HG03378 (cell line): ENCODE measurements around the gene TSPAN9.

Experiments used
- ATAC-seq: cut with Tn5 transposase; IDR thresholded peaks from one replicate; pipeline ENCODE4 v1.9.1; 2021; ENCODE audit warnings: mild to moderate bottlenecking, moderate library complexity; ENCODE audit not compliant: unreplicated experiment

The TSPAN9 gene

DNA sequence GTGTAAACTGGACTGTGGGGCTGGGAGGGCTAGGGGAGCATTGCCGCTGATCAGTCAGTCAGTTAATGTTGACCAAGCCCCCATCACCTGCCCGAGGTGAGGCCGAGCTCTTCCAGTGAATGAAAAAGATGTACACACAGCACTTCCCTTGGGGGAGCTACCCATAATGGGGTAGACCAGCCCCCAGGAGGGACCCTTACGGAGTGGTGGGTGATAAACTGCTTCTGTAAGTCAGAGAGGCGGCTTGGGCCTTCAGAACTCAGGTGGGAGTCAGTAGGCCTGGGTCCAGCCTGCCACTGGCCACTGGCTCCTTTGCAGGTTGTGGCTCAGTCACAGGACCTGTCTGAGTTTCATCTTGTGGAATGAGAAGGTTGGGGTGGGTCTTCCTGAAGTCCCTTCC, 43.5 kb downstream of the TSPAN9 start:
- ATAC-seq, result no peak

DNA sequence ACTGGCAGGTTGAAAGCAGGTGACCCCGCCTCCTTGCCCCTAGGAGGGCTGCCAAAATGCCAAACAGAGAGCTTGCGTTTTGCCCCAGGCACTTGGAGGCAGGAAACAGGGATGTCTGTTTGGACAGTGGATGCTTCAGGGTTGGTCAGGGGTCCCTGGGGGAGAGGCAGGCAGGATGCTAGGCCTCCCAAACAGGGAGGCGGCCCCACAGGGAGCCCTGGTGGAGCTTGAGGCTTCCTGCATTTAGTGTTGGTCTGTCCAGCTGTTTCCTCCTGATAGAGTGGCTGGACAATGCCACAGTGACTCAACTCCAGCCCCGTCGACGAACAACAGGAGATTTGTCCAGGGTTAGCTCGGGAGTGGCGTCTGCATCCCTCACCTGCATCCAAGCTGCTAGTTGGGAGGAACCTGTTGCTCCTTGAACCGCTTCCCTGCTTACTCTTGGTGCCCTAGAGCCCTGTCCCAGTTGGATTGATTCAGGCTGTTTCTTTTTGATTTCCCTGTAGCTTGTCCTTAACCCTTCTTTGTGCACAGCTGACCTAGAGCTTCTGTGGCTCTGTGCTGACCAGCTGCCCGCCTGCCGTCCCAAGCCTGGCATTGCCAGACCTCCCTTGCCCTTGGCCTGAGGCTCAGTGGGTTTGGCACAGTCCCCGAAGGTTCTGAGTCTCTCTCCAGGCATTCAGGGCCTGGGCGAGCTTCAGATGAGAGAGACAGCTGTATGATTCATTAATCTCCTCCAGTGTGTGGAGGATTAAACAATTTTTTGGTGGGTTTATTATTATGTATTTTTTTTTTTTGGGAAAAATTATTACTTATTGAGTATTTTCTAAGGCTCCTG, 45.9 kb downstream of the TSPAN9 start:
- ATAC-seq, result no peak

DNA sequence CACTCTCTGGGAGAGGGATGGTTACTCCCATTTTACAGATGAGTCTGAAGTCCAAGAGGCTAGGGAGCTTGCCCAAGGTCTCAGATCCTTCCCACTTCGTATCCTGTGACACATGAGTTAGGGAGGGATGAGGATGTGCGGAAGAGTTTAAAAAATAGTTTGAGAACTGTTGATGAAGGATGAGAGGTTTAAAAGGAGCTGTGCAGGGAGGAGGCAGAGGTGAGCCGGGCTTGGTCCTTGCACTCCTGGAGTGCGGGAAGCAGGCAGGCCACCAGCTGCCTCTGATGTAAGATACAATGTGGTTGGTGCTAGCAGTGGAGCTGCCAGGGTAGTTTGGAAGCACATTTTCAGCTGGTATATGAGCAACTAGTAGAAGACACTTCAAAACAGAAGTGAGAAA, 46.5 kb downstream of the TSPAN9 start:
- no peak for ATAC-seq

DNA sequence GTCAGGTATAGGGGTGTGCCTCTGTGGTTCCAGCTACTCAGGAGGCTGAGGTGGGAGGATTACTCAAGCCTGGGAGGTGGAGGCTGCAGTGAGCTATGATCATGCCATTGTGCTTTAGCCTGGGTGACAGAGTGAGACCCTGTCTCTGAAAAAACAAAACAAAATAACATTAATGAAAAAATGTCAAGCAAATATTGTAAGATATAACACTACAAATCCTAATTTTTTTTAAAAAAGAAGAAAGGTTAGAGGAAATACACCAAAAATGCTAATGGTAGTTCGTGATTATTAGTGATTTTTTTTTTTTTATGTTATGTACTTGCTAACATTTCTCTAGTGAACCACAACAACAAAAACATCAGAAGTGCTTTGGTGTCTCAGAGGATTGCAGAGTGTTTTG, 47.7 kb downstream of the TSPAN9 start:
- ATAC-seq, result no peak

DNA sequence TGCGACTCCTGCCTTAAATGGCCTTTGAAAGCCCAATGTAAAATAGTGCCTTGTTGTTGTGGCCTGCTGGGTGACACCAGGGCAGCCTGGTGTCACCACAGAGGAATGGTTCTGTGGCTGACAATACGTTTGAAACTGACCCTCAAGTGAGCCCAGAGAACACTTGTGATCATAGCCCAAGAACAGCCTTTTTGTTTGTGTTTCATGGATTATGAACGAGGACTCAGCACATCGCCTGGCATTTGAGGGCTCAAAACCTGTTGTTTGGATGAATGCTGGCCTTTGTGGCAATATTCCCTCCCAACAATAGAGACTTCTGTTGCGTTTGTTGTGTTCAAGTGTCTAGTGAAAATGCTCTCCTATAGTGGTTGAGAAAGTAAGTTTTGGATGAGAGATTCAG, 48.5 kb downstream of the TSPAN9 start:
- no peak for ATAC-seq

DNA sequence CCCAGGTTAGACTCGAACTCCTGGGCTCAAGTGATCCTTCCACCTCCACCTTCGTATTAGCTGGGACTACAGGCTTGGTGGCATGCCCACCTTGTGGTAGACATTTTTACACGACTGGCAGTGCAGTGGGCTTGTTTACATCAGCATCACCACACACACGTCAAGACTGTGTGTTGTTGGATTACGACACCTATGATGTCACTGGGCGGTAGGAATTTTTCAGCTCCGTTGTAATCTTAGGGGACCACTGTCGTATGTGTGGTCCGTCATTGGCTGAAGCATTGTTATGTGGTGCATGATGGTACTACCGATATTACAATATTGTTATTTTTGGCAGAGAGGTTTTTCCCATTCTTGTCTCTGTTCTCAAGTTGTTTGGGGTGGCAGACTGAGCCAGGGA, 50.7 kb downstream of the TSPAN9 start:
- ATAC-seq, result no peak

DNA sequence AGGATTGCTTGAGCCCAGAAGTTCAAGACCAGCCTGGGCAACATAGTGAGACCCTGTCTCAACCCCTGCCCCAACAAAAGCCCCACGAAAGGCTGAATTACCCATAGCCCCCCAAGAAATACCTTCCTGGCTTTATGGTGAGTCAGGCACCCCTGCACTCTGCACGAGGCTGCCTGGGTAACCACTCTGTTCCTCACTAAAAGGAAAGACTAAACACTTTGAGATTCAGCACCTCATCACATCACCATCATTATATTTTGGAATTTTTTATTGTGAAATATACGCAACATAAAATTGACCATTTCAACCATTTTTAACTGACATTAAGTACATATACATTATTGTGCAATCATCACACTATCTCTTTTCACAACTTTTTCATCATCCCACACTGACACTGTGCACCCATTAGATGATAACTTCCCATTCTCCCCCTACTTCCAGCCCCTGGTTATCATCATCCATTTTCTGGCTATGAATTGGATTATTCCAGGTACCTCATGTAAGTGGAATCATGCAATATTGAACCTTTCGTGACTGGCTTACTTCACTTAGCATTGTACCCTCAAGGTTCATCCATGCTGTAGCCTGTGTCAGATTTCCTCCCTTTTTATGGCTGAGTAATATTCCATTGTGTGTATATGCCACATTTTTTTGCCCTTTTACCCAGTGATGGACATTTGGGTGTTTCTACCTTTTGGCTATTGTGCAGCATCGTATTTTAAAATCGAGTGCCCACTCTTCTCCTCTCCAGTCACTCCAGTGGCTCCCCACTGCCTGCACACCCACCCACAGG, 51.5 kb downstream of the TSPAN9 start:
- no peak for ATAC-seq

DNA sequence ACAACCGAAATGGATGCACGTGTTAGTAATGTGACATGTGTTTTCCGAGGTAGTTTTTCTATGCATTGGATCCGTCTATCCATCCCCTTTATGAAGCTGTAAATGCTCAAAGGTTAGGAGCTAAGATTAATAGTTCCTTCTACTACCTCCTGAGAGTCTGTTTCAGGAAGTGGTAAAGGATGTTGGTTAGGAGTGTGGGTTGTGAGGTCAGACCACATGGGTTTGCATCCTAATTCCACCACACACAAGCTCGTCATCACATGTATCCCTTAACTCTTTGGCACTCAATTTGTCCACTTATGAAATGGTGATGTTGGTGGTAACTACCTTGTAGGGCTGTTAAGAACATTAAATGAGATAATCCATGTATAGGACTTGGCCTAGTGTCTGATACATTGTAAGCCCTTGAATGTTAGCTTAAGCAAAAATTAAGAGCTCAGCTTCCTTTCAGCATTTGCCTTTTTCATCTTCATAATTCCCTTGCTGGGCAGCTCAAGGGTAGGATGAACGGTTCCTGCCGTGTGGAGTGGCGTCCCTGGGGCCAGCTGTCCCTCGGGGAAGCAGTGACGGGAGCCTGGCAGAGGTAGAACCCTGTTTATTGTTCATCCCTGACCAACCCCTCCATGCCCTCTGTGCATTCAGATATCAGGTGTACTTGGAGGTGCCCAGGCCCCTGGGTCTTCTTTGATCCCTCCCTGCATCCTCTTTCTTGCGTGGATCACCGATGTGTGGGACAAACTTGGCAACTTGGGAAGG, 52.3 kb downstream of the TSPAN9 start:
- ATAC-seq, result no peak

DNA sequence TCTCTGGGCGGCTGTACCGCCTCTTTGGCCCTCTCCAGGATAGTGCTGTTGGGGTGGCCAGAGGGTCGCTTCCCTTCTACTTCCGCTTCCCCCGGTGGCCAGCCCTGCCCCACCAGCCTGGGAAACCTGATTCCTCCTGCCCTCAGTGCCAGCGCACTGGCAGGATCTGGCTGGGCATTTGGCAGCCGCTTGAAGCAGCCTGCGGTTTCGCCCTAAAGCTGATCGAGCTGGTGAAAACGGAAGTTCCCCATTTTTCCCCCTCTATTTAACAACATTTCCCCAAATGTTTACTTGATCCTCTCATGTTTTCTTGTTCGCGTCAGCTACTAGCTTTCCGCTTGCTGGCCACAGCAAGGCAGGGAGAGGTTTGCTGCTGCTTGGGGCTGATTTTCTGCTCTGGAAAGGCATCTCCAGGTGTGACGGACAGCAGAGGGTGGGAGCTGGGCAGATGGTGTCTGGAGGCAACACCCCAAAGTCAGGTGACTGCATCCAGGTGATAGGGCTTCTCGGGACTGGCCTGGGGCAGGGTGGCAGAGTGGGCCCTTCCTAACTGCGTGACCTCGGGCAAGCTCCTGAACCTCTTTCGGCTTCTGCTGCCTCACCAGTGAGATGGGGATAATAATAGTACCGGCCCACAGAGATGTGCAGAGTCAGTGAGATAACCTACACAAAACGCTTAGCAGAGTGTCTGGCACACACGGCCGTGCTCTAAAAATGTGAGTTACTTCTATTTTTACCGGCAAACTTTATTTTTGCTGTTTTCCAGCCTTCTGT, 53.1 kb downstream of the TSPAN9 start:
- ATAC-seq, result no peak

DNA sequence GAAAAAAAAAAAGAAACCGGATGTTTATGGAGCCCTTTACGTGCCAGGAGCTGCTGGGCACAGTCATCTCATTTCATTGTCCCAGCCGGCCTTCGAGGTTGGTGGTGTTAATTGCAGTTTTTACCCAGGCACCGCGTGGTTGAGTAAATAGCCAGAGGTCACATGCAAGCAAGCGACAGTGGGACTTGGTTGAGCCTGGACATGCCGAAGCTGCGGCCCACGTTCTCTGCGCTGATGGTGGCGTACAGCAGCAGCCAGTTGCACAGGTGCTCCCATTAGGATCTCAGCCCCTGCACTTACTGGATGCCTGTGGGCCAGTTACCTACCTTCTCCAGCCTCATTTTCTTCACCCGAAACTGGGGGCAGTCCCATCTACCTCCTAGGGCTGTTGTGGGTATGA, 54.0 kb downstream of the TSPAN9 start:
- ATAC-seq, result no peak

DNA sequence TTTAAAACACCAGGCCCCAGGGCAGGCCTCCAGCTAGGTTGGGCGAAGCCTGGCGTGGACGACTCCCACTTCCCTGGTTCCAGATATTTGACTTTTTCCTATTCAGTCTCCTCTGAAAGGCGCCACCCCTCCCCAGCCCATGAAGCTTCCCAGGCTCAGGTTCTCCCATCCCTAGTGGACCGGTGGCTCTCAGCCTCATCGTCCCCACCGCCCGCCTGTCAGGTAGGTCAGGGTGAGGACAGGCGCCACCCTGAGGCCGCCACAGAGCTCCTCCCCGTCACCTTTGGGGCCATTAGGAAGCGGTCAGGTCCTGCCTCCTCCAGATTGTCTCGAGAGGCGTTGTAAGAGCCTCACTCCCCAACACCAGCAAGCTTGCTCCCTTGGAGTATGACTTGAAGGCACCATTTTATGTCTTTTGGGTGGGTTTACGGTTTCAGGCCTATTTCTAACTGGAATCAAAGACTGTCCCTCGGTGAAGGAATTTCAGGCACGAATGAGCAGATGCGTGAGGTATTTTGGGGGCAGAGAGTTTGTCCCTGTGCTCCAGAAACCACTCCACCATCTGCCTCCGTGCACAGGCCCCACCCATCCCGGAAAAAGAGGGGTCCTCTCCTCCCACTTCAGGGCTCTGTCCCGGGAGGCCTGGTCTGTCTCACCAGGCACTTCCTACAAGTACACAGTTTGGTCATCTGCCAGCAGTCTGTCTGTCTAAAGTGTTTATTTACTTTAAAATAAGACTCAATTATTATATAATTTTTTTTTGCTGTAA, 55.6 kb downstream of the TSPAN9 start:
- ATAC-seq, result no peak

DNA sequence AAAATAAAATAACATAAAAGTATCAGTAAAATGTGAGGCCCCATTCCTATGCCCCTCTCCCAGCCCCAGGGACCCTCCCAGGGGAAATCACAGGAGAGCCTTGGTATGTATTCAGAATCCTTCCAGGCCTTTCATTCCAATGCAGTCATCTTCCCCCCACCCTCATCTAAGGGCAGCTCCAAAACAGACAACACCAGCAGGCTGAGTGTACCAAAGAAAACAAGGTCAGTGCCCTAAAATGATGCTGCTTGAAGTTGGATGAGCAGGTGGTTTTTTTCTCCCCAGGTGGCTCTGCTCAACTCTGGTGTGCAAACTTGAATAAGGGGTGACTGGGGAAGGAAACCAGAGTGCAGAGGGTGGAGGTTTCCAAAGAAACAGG, 56.2 kb downstream of the TSPAN9 start:
- no peak for ATAC-seq

DNA sequence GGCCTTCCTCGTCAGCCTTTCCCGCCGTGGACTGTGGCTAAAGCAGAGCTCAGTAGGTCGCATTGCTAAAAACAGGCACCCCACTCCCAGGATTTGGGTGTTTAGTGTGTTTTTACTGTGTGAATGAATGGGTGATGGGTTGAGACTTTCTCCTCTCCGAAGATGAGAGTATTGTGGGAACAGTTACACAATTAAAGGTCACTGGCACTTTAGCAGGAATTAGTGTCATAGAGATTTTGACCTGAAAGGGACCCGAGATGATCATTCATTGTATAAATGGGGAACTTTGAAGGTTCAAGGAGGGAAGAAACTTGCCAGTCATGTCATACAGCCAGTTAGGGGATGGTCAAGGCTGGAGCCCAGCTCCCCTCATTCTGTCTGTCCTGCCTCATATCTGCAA, 56.9 kb downstream of the TSPAN9 start:
- ATAC-seq, result no peak

DNA sequence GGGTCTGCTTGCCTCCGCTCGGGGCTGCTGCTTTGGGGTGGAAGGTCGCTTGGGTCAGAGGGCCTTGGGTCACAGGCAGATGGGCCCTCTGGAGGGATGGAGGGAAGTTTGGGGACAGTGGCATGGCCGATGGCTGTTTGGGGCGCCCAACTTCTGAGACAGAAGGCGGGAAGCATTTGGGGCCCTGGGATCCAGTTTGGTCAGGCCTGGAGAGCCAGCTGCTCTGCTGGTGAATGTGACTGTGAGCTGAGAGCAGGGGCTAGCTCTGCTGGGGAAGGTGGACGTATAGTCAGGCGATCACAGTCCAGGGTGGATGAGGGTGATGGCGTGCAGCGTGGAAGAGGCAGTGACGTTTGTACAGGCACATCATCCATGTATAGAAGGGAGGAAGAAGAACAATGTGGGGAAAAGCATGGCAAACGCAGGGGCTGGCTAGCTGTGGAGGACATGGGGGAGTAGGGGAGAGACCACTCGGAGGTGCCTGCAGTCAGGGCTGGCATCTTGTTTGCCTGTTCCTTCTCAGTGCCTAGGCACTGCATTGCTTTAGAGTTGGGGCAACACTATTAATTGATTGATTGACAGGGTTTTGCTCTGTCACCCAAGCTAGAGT, 57.5 kb downstream of the TSPAN9 start:
- ATAC-seq, result no peak

DNA sequence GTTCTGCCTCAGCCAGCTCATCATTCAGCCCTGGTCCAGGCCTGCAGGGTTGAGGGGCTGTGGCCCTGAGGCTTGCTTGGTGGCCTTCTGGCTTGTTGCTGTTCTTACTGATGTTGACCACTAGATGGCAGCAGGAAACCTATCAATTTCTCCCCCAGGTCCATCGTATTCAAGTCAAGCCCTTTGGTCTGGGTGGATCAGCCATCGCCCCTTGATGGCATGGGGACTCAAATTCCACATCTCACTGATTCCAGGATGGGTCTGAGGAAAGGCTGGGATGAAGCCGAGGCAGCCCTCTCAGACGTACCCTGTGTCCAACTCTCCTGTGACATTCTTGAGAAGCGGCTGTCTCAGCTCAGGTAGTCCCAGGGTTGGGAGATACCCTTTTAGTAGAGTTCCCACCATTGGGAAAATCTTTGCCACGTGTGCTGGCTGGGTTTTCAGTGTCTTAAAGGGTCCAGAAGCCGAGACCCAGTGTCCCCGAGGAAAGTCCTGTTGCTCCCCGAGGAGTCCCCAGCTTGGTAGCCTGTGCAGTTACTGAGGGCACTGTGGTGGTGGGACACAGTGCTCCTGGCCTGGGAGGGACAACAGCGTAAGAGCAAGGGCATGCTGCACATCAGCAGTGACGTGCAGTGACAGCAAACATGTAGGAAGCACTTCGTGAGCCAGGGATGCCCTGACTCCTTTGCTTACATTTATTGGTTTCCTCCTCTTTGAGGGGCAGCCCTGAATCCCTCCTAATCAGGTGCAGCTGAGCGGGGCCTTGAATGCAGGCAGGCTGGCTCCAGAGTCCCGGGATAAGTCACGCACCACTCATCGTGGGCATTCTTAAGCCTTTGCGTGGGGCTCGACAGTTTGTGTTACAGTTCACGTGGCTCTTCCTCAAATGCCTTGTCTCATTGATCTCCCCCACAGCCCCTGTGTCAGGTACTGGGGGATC, 58.6 kb downstream of the TSPAN9 start:
- no peak for ATAC-seq

DNA sequence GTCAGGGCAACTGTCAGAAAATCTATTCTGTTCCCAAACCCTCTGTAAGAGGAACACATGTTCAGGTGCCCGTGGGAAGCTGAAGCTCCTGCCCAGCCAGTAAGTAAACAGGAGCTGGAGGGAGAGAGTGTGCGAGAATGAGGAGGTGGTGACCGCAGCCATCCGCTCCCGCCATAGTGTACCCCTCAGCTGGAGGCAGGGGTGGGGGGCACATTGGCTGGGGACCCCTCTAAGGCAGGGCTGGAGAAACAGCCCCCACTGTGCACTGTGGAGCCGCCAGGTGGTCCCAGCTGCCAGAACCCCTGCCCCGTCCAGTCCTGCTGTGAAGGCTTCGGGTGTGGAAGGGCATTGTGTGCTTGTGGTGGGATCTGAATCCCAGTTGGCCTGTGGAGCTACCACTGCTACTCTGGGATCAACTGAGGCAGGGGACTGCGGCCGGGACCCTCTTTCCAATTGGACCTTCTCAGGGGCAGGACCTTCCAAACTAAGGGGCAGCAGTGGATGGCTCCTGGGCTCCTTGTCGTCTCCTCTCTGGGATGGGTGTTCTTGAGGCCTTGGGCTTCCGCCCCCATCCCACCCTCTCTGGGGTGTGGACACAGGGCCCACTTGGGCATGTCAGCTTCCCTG, 59.6 kb downstream of the TSPAN9 start:
- no peak for ATAC-seq

DNA sequence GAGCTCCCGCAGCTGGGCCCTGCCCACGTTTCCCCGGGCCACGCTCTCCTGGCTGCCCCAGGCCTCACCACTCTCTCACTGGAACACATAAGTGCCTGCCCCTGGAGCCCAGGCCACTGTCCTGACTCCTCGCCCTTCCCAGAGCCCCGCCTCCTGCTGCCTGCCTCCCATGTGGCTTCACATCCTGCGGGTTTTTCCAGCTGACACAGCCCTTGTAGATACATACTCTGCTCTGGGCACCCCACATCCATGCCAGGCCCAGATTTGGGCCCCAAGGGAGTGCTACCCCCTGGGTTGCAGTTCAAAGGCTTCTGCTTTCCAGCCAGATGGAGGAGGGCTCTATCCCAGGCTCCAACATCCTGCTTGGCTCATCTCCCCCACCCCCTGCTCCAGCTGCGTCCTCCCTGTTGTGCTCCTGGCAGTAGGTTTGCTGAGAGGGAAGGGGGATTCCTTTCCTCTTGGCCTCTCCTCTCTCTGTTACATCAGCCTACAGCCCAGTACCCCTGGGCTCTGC, 60.1 kb downstream of the TSPAN9 start:
- ATAC-seq, result no peak
